Tibial artery (tissue), 4 donors: Measurements from ENCODE around the gene GLCE.

Source experiments
- DNase-seq, 2 donors: peaks; one replicate each; pipeline ENCODE4 v3.0.0-alpha.2; 2019
- H3K27ac ChIP-seq, 2 donors: fragments of 200-600 bp; sonication (generic) in 1 of 2; 1 replicate in 1 of 2; 2 replicates in 1 of 2; pipeline ENCODE4 v1.5.1; 2018 to 2019; ENCODE audit warnings: mild to moderate bottlenecking in 1 of 2
- H3K27me3 ChIP-seq, 2 donors: fragments of 200-600 bp; sonication (generic) in 1 of 2; one replicate each; pipeline versions ENCODE4 v1.5.1 to v1.6.0; 2016 to 2019
- H3K36me3 ChIP-seq, 3 donors: fragments of 200-600 bp; sonication (generic) in 2 of 3; one replicate each; pipeline ENCODE4 v1.5.1; 2016 to 2019; ENCODE audit warnings: mild to moderate bottlenecking in 2 of 3
- H3K4me1 ChIP-seq, 4 donors: fragments of 200-600 bp; sonication (generic) in 2 of 4; 1 replicate in 3 of 4; 2 replicates in 1 of 4; pipeline ENCODE4 v1.5.1; 2016 to 2019
- H3K4me3 ChIP-seq, 2 donors: fragments of 200-600 bp; sonication (generic) in 1 of 2; 1 replicate in 1 of 2; 2 replicates in 1 of 2; pipeline ENCODE4 v1.5.1; 2018 to 2019; ENCODE audit warnings: mild to moderate bottlenecking in 2 of 2
- H3K9me3 ChIP-seq, 3 donors: fragments of 200-600 bp; sonication (generic) in 1 of 3; one replicate each; pipeline ENCODE4 v1.5.1; 2016 to 2019
- CTCF ChIP-seq, 2 experiments: fragments of 200-600 bp in 1 of 2; fragments of 450-650 bp in 1 of 2; IDR thresholded peaks; one replicate each; pipeline ENCODE4 v1.5.1; 2017 to 2019; ENCODE audit warnings: antibody characterized with exemption in 2 of 2, mild to moderate bottlenecking in 1 of 2, moderate library complexity in 1 of 2
- intact Hi-C: fragments of 100-400 bp; cut with DNase I; formaldehyde crosslinking; loops from one replicate; pipeline ENCODE4 v1.15.0; 2023; ENCODE audit warnings: low total_unique reads

The GLCE gene

GRCh38 chr15:69232144-69232543 is 71.7 kb downstream of the GLCE start:
- Histone ChIP-seq H3K4me3 (no peak overlapping the region), H3K36me3 (peaks cover 0 to 4% (median 0%) of the 10 kb centered on the region in 3 donors), H3K9me3 (no peaks in the 10 kb centered on the region), H3K27me3 (no peaks in the 10 kb centered on the region), H3K27ac (no peak overlapping the region), H3K4me1 (no peaks in the 10 kb centered on the region)
- TF ChIP-seq CTCF (IDR thresholded peaks at IDR 0.05) = no peak
- no peak for DNase-seq
- intact Hi-C loops = no loop called here

- Histone ChIP-seq H3K4me1 (no peaks in the 10 kb centered on the region), H3K36me3 (peaks cover 0 to 4% (median 0%) of the 10 kb centered on the region in 3 donors), H3K4me3 (no peak overlapping the region), H3K27me3 (no peaks in the 10 kb centered on the region), H3K27ac (no peak overlapping the region), H3K9me3 (no peaks in the 10 kb centered on the region)
- TF ChIP-seq CTCF (IDR thresholded peaks at IDR 0.05) = no peak
- intact Hi-C loops = no loop called here
- no peak for DNase-seq
Observed at GRCh38 chr15:69232765-69233164, 72.3 kb downstream of the GLCE start.

GRCh38 chr15:69234676-69235075 is 74.2 kb downstream of the GLCE start:
- TF ChIP-seq CTCF (IDR thresholded peaks at IDR 0.05) = no peak
- no peak for DNase-seq
- intact Hi-C loops = no loop called here
- no peaks in the 10 kb centered on the region for H3K4me1 ChIP-seq
- no peaks in the 10 kb centered on the region for H3K9me3 ChIP-seq
- no peak overlapping the region for H3K27ac ChIP-seq
- no peaks in the 10 kb centered on the region for H3K27me3 ChIP-seq
- no peak overlapping the region for H3K4me3 ChIP-seq
- H3K36me3 ChIP-seq = no peaks in the 10 kb centered on the region

- TF ChIP-seq CTCF (IDR thresholded peaks at IDR 0.05) = no peak
- intact Hi-C loops = no loop called here
Observed at GRCh38 chr15:69236505-69236904, 76.1 kb downstream of the GLCE start.

GRCh38 chr15:69237718-69238117 is 77.3 kb downstream of the GLCE start:
- no peak for DNase-seq
- no peak overlapping the region for H3K4me3 ChIP-seq
- H3K27me3 ChIP-seq = no peaks in the 10 kb centered on the region
- TF ChIP-seq CTCF (IDR thresholded peaks at IDR 0.05) = no peak
- no peaks in the 10 kb centered on the region for H3K4me1 ChIP-seq
- no peaks in the 10 kb centered on the region for H3K36me3 ChIP-seq
- intact Hi-C loops = no loop called here
- H3K27ac ChIP-seq = no peak overlapping the region
- H3K9me3 ChIP-seq = no peaks in the 10 kb centered on the region

More at GRCh38 chr15:69236505-69236904, 76.1 kb downstream of the GLCE start:
- Histone ChIP-seq H3K9me3 (no peaks in the 10 kb centered on the region), H3K27ac (no peak overlapping the region), H3K4me3 (no peak overlapping the region), H3K27me3 (no peaks in the 10 kb centered on the region), H3K36me3 (no peaks in the 10 kb centered on the region), H3K4me1 (no peaks in the 10 kb centered on the region)
- DNase-seq = no peak

GRCh38 chr15:69244798-69245197 is 84.4 kb downstream of the GLCE start:
- H3K4me3 ChIP-seq = no peak overlapping the region
- H3K27me3 ChIP-seq = no peaks in the 10 kb centered on the region
- intact Hi-C loops = no loop called here
- no peaks in the 10 kb centered on the region for H3K4me1 ChIP-seq
- DNase-seq = no peak
- TF ChIP-seq CTCF (IDR thresholded peaks at IDR 0.05) = no peak
- no peak overlapping the region for H3K27ac ChIP-seq
- H3K9me3 ChIP-seq = no peaks in the 10 kb centered on the region
- H3K36me3 ChIP-seq = no peaks in the 10 kb centered on the region
